ENCODE data around the gene DPP6. TPM values are rescaled to one million over a fixed set of nuclear protein-coding genes. Genes with fewer than 3 reads are reported as not detected.

DPP6 gene
- polyA plus RNA-seq, 1 donor (not counting 4 experiments of a cell fraction or from before 2014, with no cell fraction given) = not detected

DNA sequence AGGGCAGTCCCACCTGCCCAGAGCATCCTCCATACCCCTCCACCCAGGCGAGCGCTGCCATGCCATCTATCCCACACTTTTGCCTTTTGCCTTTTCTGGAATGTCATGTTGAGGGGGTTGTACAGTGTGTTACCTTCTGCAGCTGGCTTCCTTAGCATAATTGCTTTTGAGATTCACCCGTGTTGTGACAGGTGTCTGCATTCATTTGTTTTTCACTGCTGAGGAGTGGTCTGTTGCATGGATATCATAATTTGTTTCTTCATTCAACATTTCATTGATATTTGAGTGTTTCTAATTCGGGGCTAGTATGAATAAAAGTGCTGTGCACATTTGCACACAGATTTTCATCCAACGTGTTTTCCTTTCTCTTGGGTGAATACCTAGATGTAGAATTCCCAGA lies 596.8 kb downstream of the DPP6 start:
- no peaks in the 10 kb centered on the region for H4K20me1 ChIP-seq (ENCODE audit: control insufficient read depth, extremely low read depth, insufficient read depth, low read length)
- no peak overlapping the region for H3K4me3 ChIP-seq (ENCODE audit: control insufficient read depth in 2 of 3, extremely low read depth in 1 of 3, insufficient read depth in 2 of 3, low read depth in 1 of 3, low read length in 3 of 3)
- no peak overlapping the region for H3K4me2 ChIP-seq (ENCODE audit: control insufficient read depth, extremely low read depth, insufficient read depth, low read depth, low read length)
- H3K79me2 ChIP-seq (ENCODE audit: control insufficient read depth, insufficient read depth, low read length) = no peaks in the 10 kb centered on the region
- no peak overlapping the region for H3K9ac ChIP-seq (ENCODE audit: control insufficient read depth, extremely low read depth, insufficient read depth, low read length)
- TF ChIP-seq, protein P1, sequence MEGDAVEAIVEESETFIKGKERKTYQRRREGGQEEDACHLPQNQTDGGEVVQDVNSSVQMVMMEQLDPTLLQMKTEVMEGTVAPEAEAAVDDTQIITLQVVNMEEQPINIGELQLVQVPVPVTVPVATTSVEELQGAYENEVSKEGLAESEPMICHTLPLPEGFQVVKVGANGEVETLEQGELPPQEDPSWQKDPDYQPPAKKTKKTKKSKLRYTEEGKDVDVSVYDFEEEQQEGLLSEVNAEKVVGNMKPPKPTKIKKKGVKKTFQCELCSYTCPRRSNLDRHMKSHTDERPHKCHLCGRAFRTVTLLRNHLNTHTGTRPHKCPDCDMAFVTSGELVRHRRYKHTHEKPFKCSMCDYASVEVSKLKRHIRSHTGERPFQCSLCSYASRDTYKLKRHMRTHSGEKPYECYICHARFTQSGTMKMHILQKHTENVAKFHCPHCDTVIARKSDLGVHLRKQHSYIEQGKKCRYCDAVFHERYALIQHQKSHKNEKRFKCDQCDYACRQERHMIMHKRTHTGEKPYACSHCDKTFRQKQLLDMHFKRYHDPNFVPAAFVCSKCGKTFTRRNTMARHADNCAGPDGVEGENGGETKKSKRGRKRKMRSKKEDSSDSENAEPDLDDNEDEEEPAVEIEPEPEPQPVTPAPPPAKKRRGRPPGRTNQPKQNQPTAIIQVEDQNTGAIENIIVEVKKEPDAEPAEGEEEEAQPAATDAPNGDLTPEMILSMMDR (optimal IDR thresholded peaks at IDR 0.05 in 1 of 3, IDR thresholded peaks at IDR 0.05 in 1 of 3, conservative IDR thresholded peaks at IDR 0.05 in 1 of 3; ENCODE audit: extremely low read depth in 1 of 3, insufficient read depth in 2 of 3, low read length in 3 of 3) = no peak
- TF ChIP-seq EZH2 (IDR thresholded peaks at IDR 0.05; ENCODE audit: low read length) = no peak
- DNase-seq (ENCODE audit: low read depth, low spot score) = no peak
- no peaks in the 10 kb centered on the region for H3K9me1 ChIP-seq (ENCODE audit: control insufficient read depth, extremely low read depth, insufficient read depth, low read length)
- no peaks in the 10 kb centered on the region for H3K27me3 ChIP-seq (ENCODE audit: control insufficient read depth, extremely low read depth, insufficient read depth, low read length)
- no peak overlapping the region for H2AFZ ChIP-seq (ENCODE audit: control insufficient read depth, low read length)
- no peaks in the 10 kb centered on the region for H3K36me3 ChIP-seq (ENCODE audit: control insufficient read depth in 2 of 2, extremely low read depth in 1 of 2, insufficient read depth in 2 of 2, low read length in 2 of 2)
- no peak overlapping the region for H3K27ac ChIP-seq (ENCODE audit: control insufficient read depth, insufficient read depth, low read length)
- no peaks in the 10 kb centered on the region for H3K4me1 ChIP-seq (ENCODE audit: control insufficient read depth, extremely low read depth, insufficient read depth, low read length)
- FAIRE-seq = no peak
- dilution Hi-C loops (cut with MboI; ENCODE audit: extremely low pct_ligation_motif_present, low sequenced_read_pairs) = no loop called here
- H3K9me3 ChIP-seq (ENCODE audit: control insufficient read depth, low read depth, low read length) = peaks cover 2% of the 10 kb centered on the region

DNA sequence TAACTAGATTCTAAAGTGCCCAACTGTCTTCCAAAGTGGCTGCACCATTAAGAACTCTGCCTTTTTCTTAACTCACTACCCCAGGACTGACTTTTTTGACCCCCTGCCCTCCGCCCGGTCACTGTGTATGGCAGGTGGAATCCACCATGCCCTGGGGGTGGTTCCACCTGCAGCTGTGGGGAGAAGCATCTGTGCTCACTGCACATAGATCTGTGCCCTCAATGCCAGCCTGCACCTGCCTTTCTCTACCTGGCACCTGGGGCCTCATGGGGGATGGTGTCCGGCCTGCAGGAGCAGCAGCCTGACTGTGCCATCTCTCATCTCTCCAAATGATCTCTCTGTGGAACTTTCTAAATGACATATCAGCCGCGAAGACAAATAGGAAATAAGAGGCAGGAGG lies 597.2 kb downstream of the DPP6 start:
- no peak for DNase-seq (ENCODE audit: low read depth, low spot score)
- dilution Hi-C loops (cut with MboI; ENCODE audit: extremely low pct_ligation_motif_present, low sequenced_read_pairs) = no loop called here
- H2AFZ ChIP-seq (ENCODE audit: control insufficient read depth, low read length) = no peak overlapping the region
- no peak for FAIRE-seq
- H3K27ac ChIP-seq (ENCODE audit: control insufficient read depth, insufficient read depth, low read length) = no peak overlapping the region
- no peaks in the 10 kb centered on the region for H3K36me3 ChIP-seq (ENCODE audit: control insufficient read depth in 2 of 2, extremely low read depth in 1 of 2, insufficient read depth in 2 of 2, low read length in 2 of 2)
- no peaks in the 10 kb centered on the region for H3K79me2 ChIP-seq (ENCODE audit: control insufficient read depth, insufficient read depth, low read length)
- H3K9me3 ChIP-seq (ENCODE audit: control insufficient read depth, low read depth, low read length) = peaks cover 2% of the 10 kb centered on the region
- no peaks in the 10 kb centered on the region for H3K9me1 ChIP-seq (ENCODE audit: control insufficient read depth, extremely low read depth, insufficient read depth, low read length)
- H3K27me3 ChIP-seq (ENCODE audit: control insufficient read depth, extremely low read depth, insufficient read depth, low read length) = no peaks in the 10 kb centered on the region
- no peak overlapping the region for H3K4me3 ChIP-seq (ENCODE audit: control insufficient read depth in 2 of 3, extremely low read depth in 1 of 3, insufficient read depth in 2 of 3, low read depth in 1 of 3, low read length in 3 of 3)
- TF ChIP-seq, protein P1 (optimal IDR thresholded peaks at IDR 0.05 in 1 of 3, IDR thresholded peaks at IDR 0.05 in 1 of 3, conservative IDR thresholded peaks at IDR 0.05 in 1 of 3; ENCODE audit: extremely low read depth in 1 of 3, insufficient read depth in 2 of 3, low read length in 3 of 3) = no peak
- no peak for TF ChIP-seq EZH2 (IDR thresholded peaks at IDR 0.05; ENCODE audit: low read length)
- no peak overlapping the region for H3K9ac ChIP-seq (ENCODE audit: control insufficient read depth, extremely low read depth, insufficient read depth, low read length)
- H4K20me1 ChIP-seq (ENCODE audit: control insufficient read depth, extremely low read depth, insufficient read depth, low read length) = no peaks in the 10 kb centered on the region
- no peak overlapping the region for H3K4me2 ChIP-seq (ENCODE audit: control insufficient read depth, extremely low read depth, insufficient read depth, low read depth, low read length)
- H3K4me1 ChIP-seq (ENCODE audit: control insufficient read depth, extremely low read depth, insufficient read depth, low read length) = no peaks in the 10 kb centered on the region

All from keratinocyte (primary cell).